Measurements from ENCODE around the gene GLRA1.
"Not testable (repeated sequence)": the region's sequence is repeated elsewhere in the genome, so short reads cannot be mapped to it uniquely, and the experiment has no call there.

GLRA1 gene

DNA sequence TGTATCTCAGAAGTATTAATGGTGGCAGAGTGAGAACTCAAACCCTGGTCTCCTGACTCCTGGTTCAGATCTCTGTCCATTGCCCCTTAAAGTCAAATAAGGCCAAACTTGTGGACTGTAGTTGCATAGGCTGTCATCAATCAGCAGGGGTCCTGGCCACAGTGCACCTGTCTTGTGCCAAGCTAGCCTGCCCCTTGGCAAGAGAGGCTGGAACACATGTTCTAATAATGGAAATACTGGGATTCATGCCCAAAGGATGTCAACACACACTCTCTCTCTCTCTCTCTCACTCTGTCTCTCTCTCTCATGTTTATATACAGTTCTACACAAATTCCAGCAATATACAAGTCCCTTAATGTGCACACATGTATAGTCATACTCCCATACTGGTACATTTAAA is 44.3 kb downstream of the GLRA1 start:
- DNase-seq, result no peak

DNA sequence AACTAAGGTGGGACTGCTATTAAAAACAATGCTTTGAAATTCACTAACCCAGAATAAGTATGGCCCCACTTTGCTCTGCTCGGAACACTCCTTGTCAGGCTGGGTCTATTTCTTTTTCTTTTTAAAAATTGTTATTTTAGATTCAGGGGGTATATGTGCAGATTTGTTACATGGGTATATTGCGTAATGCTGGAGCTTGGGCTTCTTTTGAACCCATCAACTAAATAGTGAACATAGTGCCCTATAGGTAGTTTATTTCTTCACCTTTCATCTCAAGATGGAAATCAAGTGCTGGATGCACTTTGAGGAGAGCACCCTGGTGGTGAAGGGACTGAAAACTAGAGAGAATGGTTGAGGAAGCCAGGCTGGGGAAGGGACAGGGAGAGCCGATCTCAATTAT is 51.0 kb downstream of the GLRA1 start:
- DNase-seq, result no peak

DNA sequence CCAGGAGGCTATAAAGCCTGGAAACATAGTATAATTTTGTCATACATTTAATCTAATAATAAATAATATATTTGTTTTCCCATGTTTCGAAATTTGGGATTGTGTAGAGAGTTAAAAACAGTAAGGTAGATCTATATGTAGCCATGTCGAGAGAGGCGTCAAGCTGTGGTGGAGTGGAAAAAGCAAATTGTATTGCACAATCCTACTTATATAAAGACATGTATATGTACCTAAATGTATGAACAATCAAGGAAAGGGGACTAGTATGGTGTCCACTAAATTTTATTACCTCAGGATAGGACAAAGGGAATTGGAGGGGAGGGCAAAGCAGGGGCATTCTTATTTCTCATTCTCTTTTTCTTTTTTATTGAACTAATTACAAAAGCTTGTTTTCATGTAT is 52.0 kb downstream of the GLRA1 start:
- no peak for DNase-seq

GRCh38 chr5:151870820-151871219 is 53.8 kb downstream of the GLRA1 start:
- no peak for DNase-seq

DNA sequence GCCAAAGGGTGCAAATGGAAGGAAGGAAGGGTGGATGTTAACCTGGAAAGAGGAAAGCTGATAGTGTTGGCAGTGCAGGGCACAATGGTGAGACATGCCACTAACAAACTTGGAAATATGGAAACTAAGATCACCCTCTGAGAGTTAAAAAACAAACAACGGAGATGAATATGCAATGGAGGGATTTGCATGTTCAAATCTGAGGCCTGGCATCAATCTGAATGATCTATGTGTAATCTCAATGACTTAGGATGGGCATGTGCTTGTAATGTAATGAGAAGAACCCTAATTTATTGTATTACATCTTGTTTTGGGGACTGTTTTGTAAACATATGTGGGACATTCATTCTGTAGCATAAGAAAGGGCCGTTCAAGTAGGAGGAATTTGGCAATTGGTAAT is 54.4 kb downstream of the GLRA1 start:
- no peak for DNase-seq

DNA sequence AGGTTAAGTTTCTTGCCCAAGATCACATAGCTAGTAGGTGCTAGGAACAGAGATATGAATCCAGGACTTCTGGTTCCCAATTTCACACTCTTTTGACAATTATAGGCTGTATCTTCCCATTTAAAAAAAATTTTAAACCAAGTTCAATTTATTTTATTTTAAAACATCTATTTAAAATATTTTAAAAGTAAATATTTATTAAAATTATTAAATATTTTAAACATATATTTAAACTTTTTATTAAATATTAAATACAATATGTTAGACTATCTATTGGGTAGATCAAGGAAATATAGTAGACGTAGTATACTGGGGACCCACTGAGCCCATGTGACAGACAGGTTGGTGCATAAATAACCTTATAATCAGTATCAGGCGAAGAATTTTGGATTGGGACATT is 54.8 kb downstream of the GLRA1 start:
- no peak for DNase-seq

GRCh38 chr5:151868451-151868850 is 56.2 kb downstream of the GLRA1 start:
- DNase-seq, result no peak

DNA sequence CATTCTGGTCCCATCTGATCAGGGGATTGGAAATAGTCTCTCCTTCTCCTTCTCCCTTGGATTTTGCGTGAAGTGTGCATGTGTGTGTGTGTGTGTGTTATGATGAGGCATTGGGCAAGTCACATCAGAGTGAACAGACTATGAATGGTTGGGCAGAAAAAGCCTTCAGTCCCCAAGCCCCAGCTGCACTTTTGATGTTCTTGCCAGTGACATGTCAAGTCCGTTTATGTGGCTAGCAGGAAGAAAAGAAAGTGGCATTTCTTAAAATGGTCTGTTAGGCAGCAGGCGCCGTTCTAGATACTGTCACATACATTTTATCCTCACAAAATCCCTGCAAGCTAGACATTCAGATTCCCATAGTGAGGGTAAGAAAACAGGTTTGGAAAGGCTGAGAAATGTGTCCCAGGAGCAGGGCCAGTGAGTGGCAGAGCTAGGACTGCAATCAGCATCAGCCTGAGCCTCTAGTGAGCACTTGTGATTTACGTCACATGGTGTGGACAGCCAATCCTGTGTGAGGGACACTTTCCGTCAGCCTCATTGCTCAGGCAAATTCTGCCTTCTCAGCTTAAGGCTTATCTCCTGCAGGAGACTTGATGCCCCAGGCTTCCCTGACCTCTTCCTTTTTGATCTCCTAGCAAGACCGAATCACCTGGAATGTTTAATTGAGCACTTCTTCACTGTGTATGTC is 60.4 kb downstream of the GLRA1 start:
- DNase-seq, result no peak

GRCh38 chr5:151863566-151863965 is 61.1 kb downstream of the GLRA1 start:
- no peak for DNase-seq

GRCh38 chr5:151862811-151863472 is 61.7 kb downstream of the GLRA1 start:
- no peak for DNase-seq

- not testable (repeated sequence) for DNase-seq
These were observed 63.8 kb downstream of the GLRA1 start for GRCh38 chr5:151860867-151861266.

DNA sequence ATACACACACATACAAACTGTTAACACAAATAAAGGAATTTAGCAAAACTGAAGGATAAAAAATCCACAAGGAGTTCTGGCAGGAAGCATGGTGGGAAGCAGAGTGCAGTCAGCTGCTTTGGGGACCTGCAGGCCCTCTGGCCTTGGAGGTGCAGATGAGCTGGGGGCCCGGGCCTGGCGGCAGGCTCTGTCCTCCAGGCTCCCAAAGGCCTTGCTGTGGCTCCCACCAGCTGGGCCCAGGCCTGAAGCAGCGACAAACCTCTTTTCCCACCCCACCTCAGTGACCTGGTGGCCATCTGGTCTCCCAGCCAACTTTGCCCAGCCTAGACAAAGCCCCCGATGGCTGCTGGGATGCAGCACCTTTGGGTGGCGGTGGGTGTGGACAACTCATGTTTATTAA is 67.8 kb downstream of the GLRA1 start:
- no peak for DNase-seq

- no peak for DNase-seq
These were observed 69.0 kb downstream of the GLRA1 start for GRCh38 chr5:151855701-151856100.

- no peak for DNase-seq
These were observed 76.8 kb downstream of the GLRA1 start for GRCh38 chr5:151847871-151848270.

DNA sequence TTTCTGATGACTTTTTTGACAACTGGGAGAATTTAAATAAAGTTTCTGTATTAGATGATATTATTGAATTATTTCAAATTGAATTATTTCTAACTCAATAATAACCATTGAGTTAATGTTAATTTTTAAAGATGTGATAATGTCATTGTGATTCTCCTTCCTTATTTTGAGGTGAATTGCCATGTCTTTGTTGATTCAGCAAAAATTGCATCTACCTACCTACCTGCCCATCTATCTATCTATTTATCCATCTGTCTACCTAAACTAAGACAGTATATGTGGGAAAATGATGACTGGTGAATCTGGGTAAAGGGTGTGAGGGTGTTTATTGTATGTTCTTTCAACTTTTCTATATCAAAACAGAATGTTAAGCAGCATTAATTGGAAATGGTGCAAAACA is 77.9 kb downstream of the GLRA1 start:
- DNase-seq, result no peak

DNA sequence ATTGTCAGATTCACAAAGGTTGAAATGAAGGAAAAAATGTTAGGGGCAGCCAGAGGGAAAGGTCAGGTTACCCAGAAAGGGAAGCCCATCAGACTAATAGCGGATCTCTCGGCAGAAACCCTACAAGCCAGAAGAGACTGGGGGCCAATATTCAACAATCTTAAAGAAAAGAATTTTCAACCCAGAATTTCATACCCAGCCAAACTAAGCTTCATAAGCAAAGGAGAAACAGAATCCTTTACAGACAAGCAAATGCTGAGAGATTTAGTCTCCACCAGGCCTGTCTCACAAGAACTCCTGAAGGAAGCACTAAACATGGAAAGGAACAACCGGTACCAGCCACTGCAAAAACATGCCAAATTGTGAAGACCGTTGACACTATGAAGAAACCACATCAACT is 91.8 kb downstream of the GLRA1 start:
- not testable (repeated sequence) for DNase-seq

DNA sequence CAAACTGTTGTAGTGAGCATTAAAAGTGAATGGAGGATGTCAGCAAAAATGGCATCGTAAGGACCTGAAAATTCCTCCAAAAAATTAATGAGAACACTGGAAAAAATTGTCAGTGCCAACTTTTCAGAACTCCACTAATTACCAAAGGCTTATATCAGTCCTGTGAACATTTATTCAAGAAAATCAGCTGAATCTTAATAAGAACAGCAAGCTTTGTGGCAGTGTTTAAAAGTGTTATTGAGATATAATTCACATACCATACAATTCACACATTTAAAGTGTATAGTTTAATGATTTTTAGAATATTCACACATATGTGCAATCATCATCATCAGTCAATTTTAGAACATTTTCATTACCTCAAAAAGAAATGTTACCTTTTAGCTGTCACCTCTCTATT is 95.3 kb downstream of the GLRA1 start:
- DNase-seq, result no peak

- peak in 1 of 4 experiments; percentile 4 for DNase-seq
These were observed 99.2 kb downstream of the GLRA1 start for GRCh38 chr5:151825445-151825844.

DNA sequence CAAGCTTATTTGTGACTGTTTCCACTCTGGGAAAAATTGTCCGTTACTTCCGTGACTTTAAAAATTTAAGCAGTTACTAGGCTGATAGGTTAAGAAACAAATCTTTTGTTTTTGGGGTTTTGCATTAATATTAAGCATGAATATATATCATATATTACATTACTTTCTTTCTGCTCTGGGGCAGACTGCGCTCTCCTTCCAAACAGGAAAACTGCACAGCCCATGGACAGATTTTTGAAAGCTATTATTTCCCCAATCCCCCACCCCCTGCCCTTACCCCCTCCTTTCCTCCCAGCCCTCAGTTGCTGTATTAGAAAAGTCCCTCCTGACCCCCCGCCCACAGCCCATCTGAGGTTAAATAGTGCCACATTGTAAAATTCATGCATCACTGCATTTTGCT is 102.5 kb downstream of the GLRA1 start:
- DNase-seq, result no peak

DNA sequence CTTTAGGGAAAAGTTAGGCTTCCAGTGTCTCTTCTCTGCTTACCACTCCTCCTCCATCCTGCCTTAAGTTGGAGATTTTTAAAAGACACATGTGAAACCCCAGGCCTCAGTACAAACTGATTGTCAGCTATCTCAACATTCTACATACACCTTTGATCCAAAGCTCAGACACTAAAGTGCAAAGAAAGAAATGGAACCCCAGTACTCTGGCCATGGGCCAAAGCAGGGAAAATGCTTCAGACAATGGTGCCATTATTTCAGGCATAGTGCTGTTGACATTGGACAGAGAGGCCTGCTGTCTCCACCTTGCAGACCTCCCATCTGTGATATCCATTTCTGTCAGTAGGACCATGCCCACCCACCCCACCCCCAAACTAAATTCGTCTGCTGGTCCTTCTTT is 103.7 kb downstream of the GLRA1 start:
- DNase-seq, result no peak

- DNase-seq, result no peak
These were observed 104.4 kb downstream of the GLRA1 start for GRCh38 chr5:151820271-151820670.

DNA sequence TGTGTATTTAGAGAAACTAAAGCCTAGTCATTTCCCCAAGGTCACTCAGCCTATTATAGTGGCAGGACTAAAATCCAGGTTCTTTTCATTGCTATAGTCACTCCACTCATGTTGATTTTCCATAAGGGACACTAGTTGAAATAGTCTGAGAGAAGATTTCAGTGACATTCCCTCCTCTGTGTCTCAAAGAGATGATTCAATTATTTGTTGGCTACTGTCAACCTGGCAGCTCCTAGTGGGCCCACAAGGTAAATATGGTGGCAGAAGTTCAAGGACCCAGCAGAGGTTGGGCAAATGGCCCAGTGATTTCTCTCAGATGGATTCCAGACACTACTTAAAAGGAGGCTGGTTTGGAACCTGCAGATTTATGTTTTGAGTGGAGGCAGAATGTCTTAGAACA is 104.8 kb downstream of the GLRA1 start:
- DNase-seq, result no peak

GRCh38 chr5:151815051-151815450 is 109.6 kb downstream of the GLRA1 start:
- DNase-seq, result no peak

DNA sequence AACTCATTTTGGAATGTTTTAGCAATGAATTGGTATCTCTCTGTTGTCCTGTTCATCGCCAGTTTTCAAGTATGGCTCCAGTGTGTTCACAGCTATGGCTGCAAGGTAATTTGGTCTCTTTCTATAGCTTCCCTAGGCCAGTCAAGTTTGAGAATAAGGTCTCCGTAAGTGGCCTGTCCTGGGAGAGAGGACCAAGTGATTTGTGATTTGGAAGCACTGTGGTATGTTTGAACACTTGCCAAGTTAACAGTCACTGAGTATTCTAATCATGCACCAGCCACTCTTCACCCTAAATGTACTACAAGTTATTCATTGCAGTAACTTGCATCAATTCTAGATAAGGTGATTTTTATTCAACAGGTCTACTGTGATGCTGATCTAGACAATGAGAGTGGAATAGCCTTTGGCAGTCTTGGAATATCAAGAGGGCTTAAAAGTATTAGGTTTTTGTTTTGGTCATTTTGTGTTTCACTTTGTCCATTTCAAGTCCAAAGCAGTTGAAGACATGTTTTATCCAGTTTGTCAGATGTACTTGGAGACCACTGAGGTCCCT is 111.8 kb downstream of the GLRA1 start:
- no peak for DNase-seq

Data from activated CD4-positive, CD25-positive, alpha-beta regulatory T cell (primary cell).